Trophoblast cell (in vitro differentiated cells and primary cell): ENCODE data around the gene PRKX.

Source experiments
- DNase-seq, 2 donors: peaks; one replicate each; pipeline ENCODE4 v3.0.0-alpha.2; 2016
- H2AFZ ChIP-seq: 2 replicates; pipeline ENCODE4 v1.6.1; 2013; ENCODE audit warnings: low read length, moderate library complexity, mild to moderate bottlenecking; ENCODE audit not compliant: insufficient read depth, poor library complexity
- H2AK5ac ChIP-seq: 2 replicates; pipeline ENCODE4 v1.6.1; 2013; ENCODE audit warnings: mild to moderate bottlenecking, low read length
- H2BK120ac ChIP-seq: 2 replicates; pipeline ENCODE4 v1.6.1; 2013; ENCODE audit warnings: low read length, mild to moderate bottlenecking, moderate library complexity; ENCODE audit not compliant: insufficient read depth, poor library complexity
- H2BK12ac ChIP-seq: 2 replicates; pipeline ENCODE4 v1.6.1; 2013; ENCODE audit warnings: mild to moderate bottlenecking, low read length, moderate library complexity
- H2BK5ac ChIP-seq: 2 replicates; pipeline ENCODE4 v1.6.1; 2013; ENCODE audit warnings: low read length, low read depth, moderate library complexity, mild to moderate bottlenecking; ENCODE audit not compliant: poor library complexity
- H3K14ac ChIP-seq: 2 replicates; pipeline ENCODE4 v1.6.1; 2013; ENCODE audit warnings: mild to moderate bottlenecking, low read length
- H3K18ac ChIP-seq: 2 replicates; pipeline ENCODE4 v1.6.1; 2013; ENCODE audit warnings: mild to moderate bottlenecking, low read length
- H3K23ac ChIP-seq: 2 replicates; pipeline ENCODE4 v1.6.1; 2013; ENCODE audit warnings: low read length
- H3K27ac ChIP-seq: 2 replicates; pipeline ENCODE4 v1.5.1; 2013; ENCODE audit warnings: low read depth, mild to moderate bottlenecking, inconsistent platforms, low read length, moderate library complexity
- H3K27me3 ChIP-seq: 2 replicates; pipeline ENCODE4 v1.6.1; 2013; ENCODE audit warnings: inconsistent platforms, mild to moderate bottlenecking, low read length, moderate library complexity; ENCODE audit not compliant: insufficient read depth
- H3K36me3 ChIP-seq, 2 experiments: 1 replicate in 1 of 2; 2 replicates in 1 of 2; pipeline ENCODE4 v1.6.1; 2013; ENCODE audit warnings: low read length in 2 of 2, mild to moderate bottlenecking in 2 of 2, moderate library complexity in 1 of 2; ENCODE audit not compliant: insufficient read depth in 2 of 2, control insufficient read depth in 1 of 2
- H3K4ac ChIP-seq: 2 replicates; pipeline ENCODE4 v1.6.1; 2013; ENCODE audit warnings: low read depth, mild to moderate bottlenecking, low read length, moderate library complexity
- H3K4me1 ChIP-seq, 2 experiments: 1 replicate in 1 of 2; 2 replicates in 1 of 2; pipeline ENCODE4 v1.6.1; 2013; ENCODE audit warnings: low read length in 2 of 2, mild to moderate bottlenecking in 2 of 2, moderate library complexity in 1 of 2; ENCODE audit not compliant: insufficient read depth in 2 of 2, control insufficient read depth in 1 of 2
- H3K4me2 ChIP-seq: 2 replicates; pipeline ENCODE4 v1.6.1; 2013; ENCODE audit warnings: inconsistent platforms, mild to moderate bottlenecking, low read length, moderate library complexity
- H3K4me3 ChIP-seq: 2 replicates; pipeline ENCODE4 v1.5.1; 2013; ENCODE audit warnings: mild to moderate bottlenecking, low read depth, low read length, inconsistent platforms
- H3K79me1 ChIP-seq: one replicate; pipeline ENCODE4 v1.6.1; 2013; ENCODE audit warnings: low read length
- H3K79me2 ChIP-seq: 2 replicates; pipeline ENCODE4 v1.6.1; 2013; ENCODE audit warnings: low read length, mild to moderate bottlenecking; ENCODE audit not compliant: control insufficient read depth, insufficient read depth, poor library complexity
- H3K9ac ChIP-seq: 2 replicates; pipeline ENCODE4 v1.6.1; 2013; ENCODE audit warnings: mild to moderate bottlenecking, low read length
- H3K9me3 ChIP-seq: 2 replicates; pipeline ENCODE4 v1.6.1; 2013; ENCODE audit warnings: low read depth, mild to moderate bottlenecking, control low read depth, inconsistent platforms, low read length; ENCODE audit not compliant: insufficient read depth
- H4K12ac ChIP-seq: 2 replicates; pipeline ENCODE4 v1.6.1; 2013; ENCODE audit warnings: low read depth, mild to moderate bottlenecking, low read length, moderate library complexity
- H4K8ac ChIP-seq: 2 replicates; pipeline ENCODE4 v1.6.1; 2013; ENCODE audit warnings: low read depth, mild to moderate bottlenecking, low read length, moderate library complexity
- H4K91ac ChIP-seq: one replicate; pipeline ENCODE4 v1.6.1; 2013; ENCODE audit warnings: low read depth, mild to moderate bottlenecking, low read length, moderate library complexity
- WGBS: extraction: QIAGEN DNeasy Blood & Tissue Kit; methylation state at CpG from one replicate; pipeline ENCODE4 v1.1.7; 2013; ENCODE audit warnings: missing lambda C conversion rate; ENCODE audit not compliant: insufficient read length, insufficient coverage; ENCODE audit errors: extremely low coverage; 5-methylcytosine and 5-hydroxymethylcytosine counted together

Gene PRKX

DNA sequence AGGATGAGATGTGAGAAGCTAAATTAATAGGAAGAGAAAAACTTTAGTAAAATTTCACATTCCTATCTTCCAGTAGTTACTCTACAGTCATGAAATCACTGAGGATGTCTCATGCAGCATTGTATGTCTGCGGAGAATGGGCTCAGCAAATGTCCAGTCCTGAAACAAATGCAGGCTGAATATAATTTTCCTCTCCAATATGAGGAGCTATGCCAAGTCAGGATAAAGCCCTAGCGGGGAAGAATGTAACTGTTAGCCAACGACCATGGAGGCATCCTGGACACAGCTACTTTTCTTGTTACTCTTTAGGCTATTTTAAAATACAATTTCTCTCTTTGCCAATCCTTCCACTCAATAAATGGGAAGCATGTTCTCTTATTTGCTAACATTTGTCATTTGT is 127.7 kb downstream of the PRKX start:
- no peaks in the 10 kb centered on the region for H3K27me3 ChIP-seq
- no peak overlapping the region for H3K23ac ChIP-seq
- no peaks in the 10 kb centered on the region for H3K4me1 ChIP-seq
- no peaks in the 10 kb centered on the region for H3K36me3 ChIP-seq
- no peak overlapping the region for H2BK120ac ChIP-seq
- H2BK12ac ChIP-seq, result no peak overlapping the region
- H3K14ac ChIP-seq, result no peak overlapping the region
- no peak overlapping the region for H3K4me3 ChIP-seq
- WGBS, result no CpG with 5 or more reads among the region's 3 CpGs
- no peak overlapping the region for H3K4ac ChIP-seq
- DNase-seq, result no peak
- no peaks in the 10 kb centered on the region for H3K9me3 ChIP-seq
- H3K9ac ChIP-seq, result no peak overlapping the region
- no peak overlapping the region for H4K12ac ChIP-seq
- no peaks in the 10 kb centered on the region for H3K79me1 ChIP-seq
- H3K27ac ChIP-seq, result no peak overlapping the region
- H2BK5ac ChIP-seq, result no peak overlapping the region
- H3K18ac ChIP-seq, result no peak overlapping the region
- H2AFZ ChIP-seq, result no peak overlapping the region
- H3K79me2 ChIP-seq, result no peaks in the 10 kb centered on the region
- no peak overlapping the region for H3K4me2 ChIP-seq
- H4K91ac ChIP-seq, result no peak overlapping the region
- no peak overlapping the region for H2AK5ac ChIP-seq
- H4K8ac ChIP-seq, result no peak overlapping the region

DNA sequence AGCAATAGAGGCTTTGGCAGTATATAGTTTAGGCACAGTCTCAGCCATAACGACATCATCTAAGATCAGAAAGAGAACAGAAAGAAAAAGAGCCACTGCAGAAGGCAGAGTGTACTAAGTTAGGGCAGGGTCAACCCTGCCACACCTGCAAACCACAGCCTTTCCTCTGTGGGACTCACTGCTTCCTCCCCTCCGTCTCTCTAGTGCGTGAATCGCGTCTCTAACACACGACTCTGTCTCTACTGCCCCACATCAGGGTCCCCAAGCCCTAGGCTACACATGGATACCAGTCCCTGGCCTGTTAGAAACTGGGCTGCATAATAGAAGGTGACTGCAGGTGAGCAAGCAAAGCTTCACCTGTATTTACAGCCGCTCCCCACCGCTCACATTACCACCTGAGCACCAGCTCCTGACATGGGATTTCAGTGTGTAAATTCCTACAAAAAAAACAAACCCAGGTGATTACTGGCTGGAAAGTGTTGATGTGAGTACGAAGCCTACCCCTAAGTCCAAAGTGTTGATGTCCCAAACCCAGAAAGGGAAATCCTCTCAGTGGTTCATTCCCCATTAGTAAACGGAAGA is 128.9 kb downstream of the PRKX start:
- no peak overlapping the region for H3K27ac ChIP-seq
- no peak overlapping the region for H3K4ac ChIP-seq
- no peak overlapping the region for H4K12ac ChIP-seq
- H4K91ac ChIP-seq, result no peak overlapping the region
- H2AFZ ChIP-seq, result no peak overlapping the region
- no peak overlapping the region for H3K9ac ChIP-seq
- H3K14ac ChIP-seq, result no peak overlapping the region
- no peak overlapping the region for H4K8ac ChIP-seq
- no peaks in the 10 kb centered on the region for H3K36me3 ChIP-seq
- no peak overlapping the region for H2AK5ac ChIP-seq
- no peaks in the 10 kb centered on the region for H3K79me1 ChIP-seq
- H3K79me2 ChIP-seq, result no peaks in the 10 kb centered on the region
- H3K9me3 ChIP-seq, result no peaks in the 10 kb centered on the region
- no CpG with 5 or more reads among the region's 10 CpGs for WGBS
- no peak overlapping the region for H3K23ac ChIP-seq
- no peak for DNase-seq
- H3K4me3 ChIP-seq, result no peak overlapping the region
- H2BK5ac ChIP-seq, result no peak overlapping the region
- no peak overlapping the region for H2BK120ac ChIP-seq
- H3K4me2 ChIP-seq, result no peak overlapping the region
- H3K4me1 ChIP-seq, result no peaks in the 10 kb centered on the region
- H3K18ac ChIP-seq, result no peak overlapping the region
- no peaks in the 10 kb centered on the region for H3K27me3 ChIP-seq
- H2BK12ac ChIP-seq, result no peak overlapping the region

DNA sequence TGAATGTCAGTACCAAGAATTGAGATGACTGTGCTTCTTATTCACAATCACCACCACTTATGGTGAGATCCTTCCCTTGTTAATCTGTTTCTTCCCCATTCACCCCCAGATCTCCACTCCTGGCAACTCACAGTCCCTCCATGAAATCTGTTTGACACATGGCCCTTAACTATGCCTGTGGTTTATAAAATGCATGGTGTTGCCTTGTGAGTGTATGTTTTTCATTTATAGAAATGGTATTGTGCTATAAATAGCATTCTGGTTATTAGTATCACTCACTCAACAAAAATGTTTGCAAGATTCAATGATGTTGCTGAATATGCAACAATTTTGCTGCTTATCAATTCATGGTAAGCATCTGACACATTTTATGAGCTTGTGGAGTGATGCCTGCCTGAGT is 131.0 kb downstream of the PRKX start:
- Histone ChIP-seq H3K18ac (no peak overlapping the region), H2AFZ (no peak overlapping the region), H2AK5ac (no peak overlapping the region), H2BK120ac (no peak overlapping the region), H4K91ac (no peak overlapping the region), H3K4me3 (no peak overlapping the region), H3K23ac (no peak overlapping the region), H3K4me2 (no peak overlapping the region), H2BK5ac (no peak overlapping the region), H4K12ac (no peak overlapping the region), H4K8ac (no peak overlapping the region), H2BK12ac (no peak overlapping the region), H3K4me1 (no peaks in the 10 kb centered on the region), H3K79me2 (no peaks in the 10 kb centered on the region), H3K9ac (no peak overlapping the region), H3K36me3 (no peaks in the 10 kb centered on the region), H3K14ac (no peak overlapping the region), H3K27ac (no peak overlapping the region), H3K4ac (no peak overlapping the region), H3K79me1 (no peaks in the 10 kb centered on the region), H3K9me3 (no peaks in the 10 kb centered on the region), H3K27me3 (no peaks in the 10 kb centered on the region)
- no peak for DNase-seq

DNA sequence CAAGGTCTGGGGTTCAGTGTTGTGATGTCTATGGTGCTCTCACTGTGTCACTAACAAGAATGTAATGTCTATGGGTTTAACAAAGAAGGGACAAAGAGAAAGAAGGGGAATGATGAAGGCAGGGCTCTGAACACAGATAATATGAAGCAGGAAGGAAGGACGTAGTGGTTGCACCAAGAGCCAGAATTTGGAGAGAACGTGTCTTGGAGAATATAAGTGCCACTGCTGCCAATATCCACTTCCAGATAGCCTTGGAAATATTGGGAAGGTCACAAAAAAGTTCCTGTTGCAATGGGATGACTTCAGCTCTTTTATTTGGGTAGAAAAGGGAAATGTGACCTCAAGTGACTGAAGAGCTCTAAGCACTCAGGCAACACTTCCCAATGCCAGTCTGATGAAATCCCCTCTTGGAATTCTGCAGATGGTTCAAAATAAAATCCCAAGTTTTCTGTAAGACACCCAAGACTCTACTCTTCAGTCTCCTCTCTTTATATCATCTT is 131.8 kb downstream of the PRKX start:
- no peak overlapping the region for H3K14ac ChIP-seq
- no peaks in the 10 kb centered on the region for H3K36me3 ChIP-seq
- no peaks in the 10 kb centered on the region for H3K79me2 ChIP-seq
- H3K27me3 ChIP-seq, result no peaks in the 10 kb centered on the region
- no peak overlapping the region for H3K4ac ChIP-seq
- DNase-seq, result no peak
- H3K4me2 ChIP-seq, result no peak overlapping the region
- H3K4me1 ChIP-seq, result no peaks in the 10 kb centered on the region
- H2BK5ac ChIP-seq, result no peak overlapping the region
- no peak overlapping the region for H4K8ac ChIP-seq
- no peak overlapping the region for H4K91ac ChIP-seq
- H3K79me1 ChIP-seq, result no peaks in the 10 kb centered on the region
- H2AFZ ChIP-seq, result no peak overlapping the region
- no peaks in the 10 kb centered on the region for H3K9me3 ChIP-seq
- no peak overlapping the region for H2BK12ac ChIP-seq
- no peak overlapping the region for H3K18ac ChIP-seq
- no CpG with 5 or more reads among the region's 2 CpGs for WGBS
- H3K23ac ChIP-seq, result no peak overlapping the region
- no peak overlapping the region for H3K27ac ChIP-seq
- H4K12ac ChIP-seq, result no peak overlapping the region
- H2BK120ac ChIP-seq, result no peak overlapping the region
- no peak overlapping the region for H3K9ac ChIP-seq
- H3K4me3 ChIP-seq, result no peak overlapping the region
- no peak overlapping the region for H2AK5ac ChIP-seq
